Panc1 (cell line): ENCODE data around the gene OSBPL10. TPM values are rescaled to one million over a fixed set of nuclear protein-coding genes. Genes with fewer than 3 reads are reported as not detected.

Source experiments
- ATAC-seq: fragments of 200-7000 bp; cut with Tn5 transposase; 2 replicates; pipeline ENCODE4 v1.9.1; 2020; ENCODE audit warnings: mild to moderate bottlenecking, moderate library complexity
- BruUV-seq: library from RNA; stranded (reverse); fragments of 400-500 nt; replicated peaks from 2 replicates; lab custom pipeline; 2021; lab: Mats Ljungman, UMichigan
- CTCF ChIA-PET: fragments of 300-600 bp; sonication (Branson Sonifier 250); formaldehyde crosslinking; loops from one replicate; lab custom pipeline; 2022; ENCODE audit warnings: antibody characterized with exemption; lab: Charles Lee
- POLR2A ChIA-PET: fragments of 300-600 bp; sonication (Branson Sonifier 250); formaldehyde crosslinking; loops from one replicate; lab custom pipeline; 2022; ENCODE audit warnings: antibody characterized with exemption; lab: Charles Lee
- DNase-seq: peaks from one replicate; pipeline ENCODE4 v3.0.0-alpha.2; 2010; ENCODE audit warnings: low read depth, low spot score
- H3K27ac ChIP-seq: 2 replicates; pipeline ENCODE4 v1.5.1; 2011; ENCODE audit warnings: mild to moderate bottlenecking, low read length, inconsistent platforms
- H3K27me3 ChIP-seq: fragments of 200-500 bp; sonication (Bioruptor generic); 2 replicates; pipeline ENCODE4 v1.6.0; 2014; ENCODE audit warnings: low read length, inconsistent platforms; ENCODE audit not compliant: control insufficient read depth, insufficient read depth
- H3K36me3 ChIP-seq: fragments of 200-500 bp; sonication (Bioruptor generic); 2 replicates; pipeline ENCODE4 v1.5.1; 2014; ENCODE audit warnings: inconsistent platforms, mild to moderate bottlenecking, low read length, moderate library complexity; ENCODE audit not compliant: control insufficient read depth, insufficient read depth
- H3K4me1 ChIP-seq: 2 replicates; pipeline ENCODE4 v1.5.1; 2011; ENCODE audit warnings: inconsistent platforms, mild to moderate bottlenecking, low read length, moderate library complexity; ENCODE audit not compliant: control insufficient read depth, insufficient read depth
- H3K4me3 ChIP-seq, 2 experiments: 2 replicates each; pipeline ENCODE4 v1.5.1; 2011 to 2012; ENCODE audit warnings: low read depth in 2 of 2, low read length in 2 of 2, mild to moderate bottlenecking in 2 of 2, inconsistent platforms in 1 of 2, moderate library complexity in 1 of 2
- H3K9me3 ChIP-seq: fragments of 200-500 bp; sonication (Bioruptor generic); 2 replicates; pipeline ENCODE4 v1.5.1; 2014; ENCODE audit warnings: low read depth, mild to moderate bottlenecking, inconsistent platforms, low read length, moderate library complexity; ENCODE audit not compliant: control insufficient read depth, insufficient read depth
- POLR2AphosphoS5 ChIP-seq: IDR thresholded peaks from 2 replicates; pipeline ENCODE4 v1.6.1; 2012; ENCODE audit warnings: mild to moderate bottlenecking, low read depth, low read length, moderate library complexity
- SIN3A ChIP-seq: IDR thresholded peaks from 2 replicates; pipeline ENCODE4 v1.6.1; 2012; ENCODE audit warnings: low read depth, mild to moderate bottlenecking, low read length, moderate library complexity, borderline replicate concordance; ENCODE audit not compliant: insufficient read depth
- TCF7L2 ChIP-seq: IDR thresholded peaks from 2 replicates; pipeline ENCODE4 v1.6.1; 2011; ENCODE audit warnings: mild to moderate bottlenecking, low read depth, low read length, inconsistent platforms
- in situ Hi-C: cut with HindIII; loops from 2 replicates; pipeline ENCODE4 v1.10.0; 2016; ENCODE audit warnings: low sequenced_read_pairs, low pct_unique_long_range_greater_than_20kb
- intact Hi-C: fragments of 100-400 bp; cut with micrococcal nuclease; formaldehyde crosslinking; loops from one replicate; pipeline ENCODE4 v1.10.0; 2022; ENCODE audit not compliant: unreplicated experiment
- total RNA-seq: library from RNA; stranded (reverse); gene quantifications from one replicate; pipeline ENCODE4 v1.2.1, GENCODE V29; 2021; ENCODE audit not compliant: unreplicated experiment
- TF ChIP-seq, protein P1 (sequence below), 2 experiments: IDR thresholded peaks; 2 replicates each; pipeline ENCODE4 v1.6.1; 2011 to 2012; ENCODE audit warnings: low read depth in 2 of 2, control low read depth in 1 of 2, low read length in 1 of 2, mild to moderate bottlenecking in 1 of 2, moderate library complexity in 1 of 2; ENCODE audit not compliant: insufficient read depth in 1 of 2
- TF ChIP-seq, protein P2 (sequence below): fragments of 450-650 bp; IDR thresholded peaks from 2 replicates; pipeline ENCODE4 v1.5.1; 2017; ENCODE audit warnings: mild to moderate bottlenecking

The OSBPL10 gene
- total RNA-seq, 1 experiment from 2014 or later, result 88.1 TPM

DNA sequence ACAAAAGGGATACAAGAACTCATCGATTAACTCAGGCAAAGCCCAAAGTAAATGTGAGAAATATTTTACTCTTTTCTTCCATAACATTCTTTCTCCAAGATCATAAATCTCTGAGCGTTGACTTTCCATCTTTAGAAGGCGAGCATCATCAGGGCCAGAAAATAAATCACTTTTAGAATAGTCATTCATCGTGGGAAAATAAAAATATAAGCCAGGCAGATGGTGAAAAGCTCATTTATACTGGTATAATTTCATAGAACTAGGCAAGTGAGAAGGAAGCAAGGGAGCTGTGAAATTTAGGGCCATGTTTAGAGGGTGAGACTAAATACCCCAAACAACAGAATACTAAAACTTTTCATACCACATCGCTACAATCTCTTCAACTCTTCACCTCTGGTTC lies 257.4 kb downstream of the OSBPL10 start:
- in situ Hi-C loops, result no loop called here
- no peaks in the 10 kb centered on the region for H3K4me1 ChIP-seq
- no peaks in the 10 kb centered on the region for H3K9me3 ChIP-seq
- CTCF ChIA-PET, result no interaction called here
- TF ChIP-seq, protein P1, sequence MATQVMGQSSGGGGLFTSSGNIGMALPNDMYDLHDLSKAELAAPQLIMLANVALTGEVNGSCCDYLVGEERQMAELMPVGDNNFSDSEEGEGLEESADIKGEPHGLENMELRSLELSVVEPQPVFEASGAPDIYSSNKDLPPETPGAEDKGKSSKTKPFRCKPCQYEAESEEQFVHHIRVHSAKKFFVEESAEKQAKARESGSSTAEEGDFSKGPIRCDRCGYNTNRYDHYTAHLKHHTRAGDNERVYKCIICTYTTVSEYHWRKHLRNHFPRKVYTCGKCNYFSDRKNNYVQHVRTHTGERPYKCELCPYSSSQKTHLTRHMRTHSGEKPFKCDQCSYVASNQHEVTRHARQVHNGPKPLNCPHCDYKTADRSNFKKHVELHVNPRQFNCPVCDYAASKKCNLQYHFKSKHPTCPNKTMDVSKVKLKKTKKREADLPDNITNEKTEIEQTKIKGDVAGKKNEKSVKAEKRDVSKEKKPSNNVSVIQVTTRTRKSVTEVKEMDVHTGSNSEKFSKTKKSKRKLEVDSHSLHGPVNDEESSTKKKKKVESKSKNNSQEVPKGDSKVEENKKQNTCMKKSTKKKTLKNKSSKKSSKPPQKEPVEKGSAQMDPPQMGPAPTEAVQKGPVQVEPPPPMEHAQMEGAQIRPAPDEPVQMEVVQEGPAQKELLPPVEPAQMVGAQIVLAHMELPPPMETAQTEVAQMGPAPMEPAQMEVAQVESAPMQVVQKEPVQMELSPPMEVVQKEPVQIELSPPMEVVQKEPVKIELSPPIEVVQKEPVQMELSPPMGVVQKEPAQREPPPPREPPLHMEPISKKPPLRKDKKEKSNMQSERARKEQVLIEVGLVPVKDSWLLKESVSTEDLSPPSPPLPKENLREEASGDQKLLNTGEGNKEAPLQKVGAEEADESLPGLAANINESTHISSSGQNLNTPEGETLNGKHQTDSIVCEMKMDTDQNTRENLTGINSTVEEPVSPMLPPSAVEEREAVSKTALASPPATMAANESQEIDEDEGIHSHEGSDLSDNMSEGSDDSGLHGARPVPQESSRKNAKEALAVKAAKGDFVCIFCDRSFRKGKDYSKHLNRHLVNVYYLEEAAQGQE (IDR thresholded peaks at IDR 0.05; ENCODE audit: insufficient read depth in 1 of 2, low read depth in 2 of 2, low read length in 1 of 2), result no peak
- no peaks in the 10 kb centered on the region for H3K27me3 ChIP-seq
- DNase-seq, result no peak
- no peaks in the 10 kb centered on the region for H3K36me3 ChIP-seq
- intact Hi-C loops, result no loop called here
- POLR2A ChIA-PET, result no interaction called here
- no TSS peak for BruUV-seq
- ATAC-seq, result no peak
- no peak overlapping the region for H3K27ac ChIP-seq
- no peak overlapping the region for H3K4me3 ChIP-seq

DNA sequence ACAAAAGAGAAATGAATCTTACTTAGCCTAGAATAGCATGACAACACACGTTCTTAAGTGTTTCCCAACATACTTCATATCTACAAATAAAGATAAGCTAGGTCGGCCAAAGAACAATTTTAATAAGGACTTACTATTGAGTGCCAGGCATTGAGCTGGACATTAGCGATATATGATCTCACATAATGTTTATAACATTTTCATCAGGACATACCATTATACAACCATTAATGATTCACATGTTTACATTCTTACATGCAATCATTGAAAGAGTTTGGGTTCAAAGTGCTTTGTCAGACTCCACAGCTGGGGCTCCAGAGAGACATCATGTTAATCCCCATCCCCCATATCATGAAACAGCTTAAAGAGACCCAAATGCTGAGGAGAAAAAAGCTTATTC lies 259.4 kb downstream of the OSBPL10 start:
- intact Hi-C loops (no loop called here), in situ Hi-C loops (no loop called here)
- ChIA-PET POLR2A (no interaction called here), CTCF (no interaction called here)
- ATAC-seq (no peak), DNase-seq (no peak)
- Histone ChIP-seq H3K9me3 (no peaks in the 10 kb centered on the region), H3K27me3 (no peaks in the 10 kb centered on the region), H3K4me1 (no peaks in the 10 kb centered on the region), H3K36me3 (no peaks in the 10 kb centered on the region), H3K4me3 (no peak overlapping the region), H3K27ac (no peak overlapping the region)
- BruUV-seq, result no TSS peak
- TF ChIP-seq SIN3A, result no peak
- TF ChIP-seq, protein P2, sequence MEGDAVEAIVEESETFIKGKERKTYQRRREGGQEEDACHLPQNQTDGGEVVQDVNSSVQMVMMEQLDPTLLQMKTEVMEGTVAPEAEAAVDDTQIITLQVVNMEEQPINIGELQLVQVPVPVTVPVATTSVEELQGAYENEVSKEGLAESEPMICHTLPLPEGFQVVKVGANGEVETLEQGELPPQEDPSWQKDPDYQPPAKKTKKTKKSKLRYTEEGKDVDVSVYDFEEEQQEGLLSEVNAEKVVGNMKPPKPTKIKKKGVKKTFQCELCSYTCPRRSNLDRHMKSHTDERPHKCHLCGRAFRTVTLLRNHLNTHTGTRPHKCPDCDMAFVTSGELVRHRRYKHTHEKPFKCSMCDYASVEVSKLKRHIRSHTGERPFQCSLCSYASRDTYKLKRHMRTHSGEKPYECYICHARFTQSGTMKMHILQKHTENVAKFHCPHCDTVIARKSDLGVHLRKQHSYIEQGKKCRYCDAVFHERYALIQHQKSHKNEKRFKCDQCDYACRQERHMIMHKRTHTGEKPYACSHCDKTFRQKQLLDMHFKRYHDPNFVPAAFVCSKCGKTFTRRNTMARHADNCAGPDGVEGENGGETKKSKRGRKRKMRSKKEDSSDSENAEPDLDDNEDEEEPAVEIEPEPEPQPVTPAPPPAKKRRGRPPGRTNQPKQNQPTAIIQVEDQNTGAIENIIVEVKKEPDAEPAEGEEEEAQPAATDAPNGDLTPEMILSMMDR, result no peak
- TF ChIP-seq POLR2AphosphoS5, result no peak
- no peak for TF ChIP-seq TCF7L2
- TF ChIP-seq, protein P1 (IDR thresholded peaks at IDR 0.05; ENCODE audit: insufficient read depth in 1 of 2, low read depth in 2 of 2, low read length in 1 of 2), result no peak
